Testis (tissue), 2 donors: ENCODE data around the gene SLC22A23.
"Not testable (repeated sequence)": the region's sequence is repeated elsewhere in the genome, so short reads cannot be mapped to it uniquely, and the experiment has no call there.

ENCODE experiments used
- CTCF ChIP-seq, 3 experiments: fragments of 450-650 bp in 2 of 3; fragments of 200-600 bp in 1 of 3; sonication (generic) in 1 of 3; IDR thresholded peaks; one replicate each; pipeline ENCODE4 v1.5.1; 2016 to 2019; ENCODE audit warnings: antibody characterized with exemption in 3 of 3, mild to moderate bottlenecking in 2 of 3, moderate library complexity in 1 of 3
- POLR2A ChIP-seq: fragments of 450-650 bp; IDR thresholded peaks from one replicate; pipeline ENCODE4 v1.6.1; 2017; ENCODE audit warnings: antibody characterized with exemption, mild to moderate bottlenecking, moderate library complexity

- not testable (repeated sequence) for TF ChIP-seq CTCF (IDR thresholded peaks at IDR 0.05); POLR2A
Observed at GRCh38 chr6:3244832-3245161, 212.1 kb downstream of the SLC22A23 start.
